Cardiac septum (tissue), 1 donor: ENCODE data around the gene LRRC8C. TPM values are rescaled to one million over a fixed set of nuclear protein-coding genes. Genes with fewer than 3 reads are reported as not detected.
"Not testable (repeated sequence)": the region's sequence is repeated elsewhere in the genome, so short reads cannot be mapped to it uniquely, and the experiment has no call there.

Experiments
- DNase-seq: peaks from one replicate; pipeline ENCODE4 v3.0.0-alpha.2; 2020; ENCODE audit warnings: low spot score
- intact Hi-C: fragments of 100-400 bp; cut with DNase I; formaldehyde crosslinking; loops from one replicate; pipeline ENCODE4 v1.14.0; 2022
- total RNA-seq: library from RNA; stranded (reverse); fragmentation: NEBNext Ultra II Directional; extraction: Animal tissue kit (Norgen Biotek cat#: 25700); gene quantifications from one replicate; pipeline ENCODE4 v1.2.1, GENCODE V29; 2021
- donor health status: DM: no; HTN: no; CAD: no.

LRRC8C gene
- total RNA-seq, 1 donor from 2014 or later: 8.3 TPM

DNA sequence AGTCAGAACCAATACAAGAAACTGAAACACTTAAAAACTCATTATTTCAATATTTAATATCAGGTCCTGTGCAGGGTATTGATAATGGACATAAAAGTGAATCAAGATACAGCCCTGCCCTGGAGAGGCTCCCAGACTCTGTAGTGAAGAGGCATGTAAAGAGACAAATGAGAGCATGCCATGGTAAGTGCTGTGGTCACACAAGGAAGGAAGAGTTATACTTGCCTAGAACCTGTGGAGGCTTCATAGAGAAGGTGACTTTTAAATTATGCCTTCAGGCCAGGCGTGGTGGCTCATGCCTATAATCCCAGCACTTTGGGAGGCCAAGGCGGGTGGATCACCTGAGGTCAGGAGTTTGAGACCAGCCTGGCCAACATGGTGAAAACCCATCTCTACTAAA lies 3.3 kb upstream of the LRRC8C start:
- DNase-seq, intact Hi-C loops: not testable (repeated sequence)

GRCh38 chr1:89630048-89630447 lies 2.9 kb upstream of the LRRC8C start:
- DNase-seq: no peak
- intact Hi-C loops: loop anchor here (5.0 to 10.0 kb wide), 2 partner anchors 92 to 365 kb away; partner anchors contain the start of gene ZNF326

DNA sequence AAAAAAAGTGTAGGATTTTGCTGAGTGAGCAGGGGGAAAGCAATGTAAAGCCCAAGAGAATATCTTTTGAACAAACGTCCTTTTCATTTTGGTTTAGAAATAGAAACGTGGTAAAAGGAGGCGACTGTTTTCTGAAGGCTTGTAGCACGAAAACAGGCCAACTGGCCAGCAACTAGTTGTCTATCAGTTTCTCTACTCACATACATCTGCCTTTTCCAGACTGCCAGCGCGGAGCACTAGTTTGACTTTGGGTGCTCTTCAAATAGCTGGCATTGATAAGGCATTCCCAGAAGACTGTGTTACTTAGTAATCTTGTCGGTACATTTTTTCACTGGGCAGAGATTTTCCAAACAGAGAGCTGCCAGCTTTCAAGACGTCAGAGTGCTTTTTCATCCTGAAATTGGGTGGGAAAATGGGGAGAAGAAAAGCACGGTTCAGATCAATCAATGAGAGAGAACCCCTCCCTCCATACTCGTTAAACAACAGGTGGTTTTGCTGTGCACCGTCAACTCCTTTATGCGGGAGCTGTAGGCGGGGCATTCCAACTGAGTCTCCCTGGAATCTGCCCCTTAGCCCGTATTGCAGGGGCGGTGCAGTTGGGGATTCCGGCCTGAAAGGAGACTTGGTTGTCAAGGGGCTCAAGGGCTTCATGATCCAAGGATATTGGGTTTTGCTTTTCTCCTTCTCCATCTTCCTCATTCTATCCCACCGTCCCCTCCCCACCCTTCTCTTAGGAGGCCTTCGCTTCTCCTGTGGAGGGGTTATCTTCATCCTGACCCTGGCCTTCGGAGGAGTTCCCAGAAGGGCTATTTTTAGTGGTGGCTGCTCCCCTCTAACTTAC lies 884 bp upstream of the LRRC8C start:
- no peak for DNase-seq

GRCh38 chr1:89633248-89633799 lies 404 bp downstream of the LRRC8C start:
- DNase-seq: peak; percentile 85
- intact Hi-C loops: loop anchor here (1.0 to 10.0 kb wide), 3 partner anchors 89 to 361 kb away; partner anchors contain the start of gene ZNF326

More for the DNA sequence above, 884 bp upstream of the LRRC8C start:
- intact Hi-C loops: loop anchor here (5.0 to 10.0 kb wide), 2 partner anchors 90 to 363 kb away; partner anchors contain the start of gene ZNF326

- DNase-seq: no peak
- intact Hi-C loops: loop anchor here (1.0 to 10.0 kb wide), 3 partner anchors 88 to 361 kb away; partner anchors contain the start of gene ZNF326
These were observed 1.1 kb downstream of the LRRC8C start for GRCh38 chr1:89633800-89634625.

DNA sequence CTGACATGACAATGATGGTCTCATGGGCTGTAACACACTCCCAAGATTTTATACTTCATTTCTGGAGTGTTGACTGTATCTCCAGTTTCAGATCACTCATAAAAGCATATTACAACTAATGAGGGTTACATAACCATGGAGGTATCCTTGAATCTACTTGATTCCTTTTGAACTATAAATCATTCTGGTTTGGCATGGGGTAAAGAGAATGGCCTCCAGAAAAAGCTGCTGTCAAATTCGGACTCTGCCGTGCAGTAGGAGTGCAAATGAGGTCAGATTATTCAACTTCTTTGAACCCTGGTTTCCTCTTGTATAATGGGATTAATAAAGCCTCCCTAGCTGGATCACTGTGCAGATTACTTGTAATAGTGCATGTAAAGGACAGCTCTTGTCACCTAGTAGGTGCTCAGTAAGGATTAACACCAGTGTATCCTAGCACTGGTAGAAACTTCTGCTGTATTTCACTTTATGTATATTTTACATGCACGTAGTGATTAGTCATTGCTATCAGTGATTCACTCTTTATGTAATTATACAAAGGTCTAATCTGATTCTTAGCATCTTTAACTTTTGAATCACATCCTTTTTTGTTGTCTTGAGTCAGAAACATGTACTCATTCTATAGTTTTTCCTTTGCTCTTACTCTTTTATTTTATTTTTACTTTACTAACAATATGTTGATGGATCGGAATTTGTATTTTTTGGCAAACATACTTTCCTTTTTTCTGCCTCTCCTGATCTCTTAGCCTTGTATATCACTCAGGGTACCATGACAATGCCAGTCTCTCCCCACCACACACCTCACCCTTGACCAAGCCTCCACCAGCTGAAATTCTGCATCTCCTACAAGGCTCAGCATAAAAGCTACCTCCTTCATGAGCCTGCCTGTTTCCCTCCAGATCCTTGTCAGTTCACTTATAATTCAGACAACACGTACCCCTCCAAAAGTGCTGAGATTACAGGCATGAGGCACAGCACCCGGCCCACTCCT lies 3.2 kb downstream of the LRRC8C start:
- intact Hi-C loops: loop anchor here (5.0 to 10.0 kb wide), 2 partner anchors 56 to 359 kb away; partner anchors contain the start of gene ZNF326
- no peak for DNase-seq

GRCh38 chr1:89637496-89637895 lies 4.6 kb downstream of the LRRC8C start:
- DNase-seq: no peak
- intact Hi-C loops: loop anchor here (5.0 to 10.0 kb wide), 2 partner anchors 55 to 357 kb away; partner anchors contain the start of gene ZNF326

DNA sequence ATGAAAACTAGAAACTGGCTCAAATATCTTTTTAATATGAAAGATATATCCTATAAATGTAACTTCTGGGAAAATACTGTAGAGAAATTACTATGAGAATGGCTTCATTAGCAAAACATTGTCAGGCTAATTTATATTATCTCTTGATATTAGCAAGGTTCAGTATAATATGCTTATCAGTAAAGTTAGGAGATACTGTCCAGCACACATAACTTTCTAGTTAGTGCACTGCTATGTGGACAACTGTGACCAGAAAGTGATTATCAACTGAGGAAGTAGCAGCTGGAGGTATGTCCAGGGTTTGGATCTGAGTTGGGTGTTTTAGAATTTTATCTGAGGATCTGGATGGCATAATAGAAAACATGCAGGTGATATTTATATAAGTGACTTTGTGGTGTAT lies 7.5 kb downstream of the LRRC8C start:
- intact Hi-C loops: no loop called here
- DNase-seq: no peak

- intact Hi-C loops: no loop called here
- DNase-seq: no peak
These were observed 8.9 kb downstream of the LRRC8C start for GRCh38 chr1:89641781-89642180.

DNA sequence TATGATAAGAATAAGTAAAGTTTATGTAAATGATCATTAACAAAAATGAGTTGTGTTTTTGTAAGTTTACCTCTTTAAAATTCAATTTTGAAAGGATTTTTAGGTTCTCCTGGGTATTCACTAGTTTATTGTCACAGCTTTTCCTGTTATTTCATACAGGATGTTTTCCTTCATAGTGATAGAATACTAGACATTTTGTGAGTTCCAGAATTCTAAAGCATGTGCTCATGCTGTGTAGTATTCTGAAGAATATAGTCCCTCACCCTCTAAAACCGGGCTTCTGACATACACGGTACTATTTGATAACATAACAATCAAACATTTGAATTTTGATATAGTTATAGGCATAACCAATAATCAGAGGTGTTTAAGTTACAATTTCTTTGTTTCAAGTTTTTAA lies 10.7 kb downstream of the LRRC8C start:
- no peak for DNase-seq
- intact Hi-C loops: no loop called here

DNA sequence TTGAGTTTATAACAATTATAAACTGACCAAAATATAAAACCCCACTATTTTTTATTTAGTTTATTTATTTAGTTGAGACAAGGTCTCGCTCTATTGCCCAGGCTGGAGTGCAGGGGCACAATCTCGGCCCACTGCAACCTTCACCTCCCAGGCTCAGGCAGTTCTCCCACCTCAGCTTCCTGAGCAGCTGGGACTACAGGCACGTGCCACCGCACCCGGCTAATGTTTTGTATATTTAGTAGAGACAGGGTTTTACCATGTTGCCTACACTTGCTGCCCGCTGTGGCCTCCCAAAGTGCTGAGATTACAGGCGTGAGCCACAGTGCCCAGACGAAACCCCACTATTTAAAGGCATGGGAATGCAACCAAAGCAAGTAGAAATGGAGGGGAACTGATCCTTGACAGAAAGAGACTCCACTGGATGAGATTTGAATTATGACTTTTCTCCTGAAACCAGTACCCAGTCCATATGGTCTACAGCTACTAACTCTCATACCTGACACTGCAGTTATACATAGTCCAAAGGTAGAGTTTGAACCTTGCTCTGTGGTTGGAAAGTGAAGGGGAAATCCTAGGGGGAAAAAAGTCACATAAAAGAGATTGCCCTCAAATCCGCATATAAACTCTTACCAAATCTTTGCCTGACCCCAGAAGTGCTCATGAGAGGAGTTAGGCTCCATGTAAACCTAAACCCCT lies 11.3 kb downstream of the LRRC8C start:
- intact Hi-C loops: no loop called here

GRCh38 chr1:89646259-89646658 lies 13.3 kb downstream of the LRRC8C start:
- no peak for DNase-seq
- intact Hi-C loops: no loop called here

More for the DNA sequence above, 11.3 kb downstream of the LRRC8C start:
- DNase-seq: no peak

DNA sequence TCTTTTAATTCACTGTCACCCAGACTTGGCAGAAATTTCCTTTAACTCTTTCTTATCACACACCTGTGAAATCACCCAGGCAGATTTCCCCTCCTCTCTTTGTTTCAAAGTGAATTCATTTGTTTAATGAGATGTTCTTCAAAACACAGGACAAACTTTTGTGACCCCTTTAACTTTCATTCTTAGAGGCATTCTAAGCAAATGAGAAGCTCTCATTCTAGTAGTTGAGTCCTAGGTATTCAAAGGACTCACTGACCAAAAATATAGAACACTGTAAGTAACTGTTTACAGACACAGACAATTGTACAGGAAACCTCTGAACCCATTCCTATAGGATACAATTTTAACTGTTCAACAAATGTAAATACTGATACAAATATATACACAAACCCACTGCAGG lies 16.9 kb downstream of the LRRC8C start:
- intact Hi-C loops: no loop called here
- DNase-seq: no peak

- DNase-seq: no peak
- intact Hi-C loops: no loop called here
These were observed 19.5 kb downstream of the LRRC8C start for GRCh38 chr1:89652373-89652772.

DNA sequence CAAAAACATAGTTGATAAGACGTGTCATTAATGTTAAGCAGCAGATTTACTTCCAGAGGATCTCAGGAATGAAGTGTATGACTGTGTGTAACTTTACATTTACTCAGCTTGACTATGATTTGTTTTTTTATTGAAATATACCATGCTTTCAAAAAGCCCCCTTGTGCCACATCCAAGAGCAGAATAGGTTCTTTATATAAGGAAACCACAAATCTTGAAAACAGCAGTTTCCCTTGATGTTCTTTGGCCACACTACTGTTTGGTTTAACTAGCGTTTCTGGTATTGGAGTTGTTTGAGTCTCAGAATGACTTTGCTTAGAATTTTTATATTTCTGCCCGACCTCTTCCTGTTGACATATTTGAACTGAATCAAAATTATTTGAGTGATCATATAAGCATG lies 25.0 kb downstream of the LRRC8C start:
- no peak for DNase-seq
- intact Hi-C loops: no loop called here

DNA sequence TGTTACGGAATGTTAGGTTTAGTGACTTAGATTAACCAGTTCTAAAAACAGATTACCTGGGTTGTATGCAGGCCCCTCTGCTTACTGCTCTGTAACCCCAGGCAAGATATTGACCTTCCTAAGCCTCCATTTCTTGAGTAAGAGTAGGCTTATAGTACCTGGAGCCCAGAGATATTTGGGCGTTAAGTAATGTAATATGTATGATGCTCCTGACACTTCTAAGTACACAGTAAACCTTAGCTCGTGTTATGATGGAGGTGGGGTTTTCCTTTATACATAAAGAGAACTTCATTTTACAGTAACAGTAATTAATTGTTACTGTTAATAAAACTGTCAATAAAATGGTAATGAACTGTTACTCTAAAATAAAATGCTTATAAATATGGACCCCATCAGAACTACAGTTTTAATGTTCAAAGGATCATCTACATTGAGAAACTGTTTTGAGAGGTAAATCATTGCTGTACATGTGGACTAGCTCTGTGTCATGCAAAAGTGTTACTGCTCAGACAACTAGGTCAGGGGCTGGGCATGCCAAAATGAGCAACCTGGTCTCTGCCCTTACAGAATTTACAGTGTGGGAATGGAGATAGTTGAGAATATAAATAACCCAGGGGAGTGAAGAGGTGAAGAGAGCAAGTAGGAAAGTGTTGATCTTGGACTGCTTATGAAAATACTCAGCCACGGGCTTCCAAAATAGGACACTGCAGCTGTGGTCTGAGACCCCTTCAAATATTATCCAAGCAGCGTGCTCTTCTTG lies 26.6 kb downstream of the LRRC8C start:
- no peak for DNase-seq
- intact Hi-C loops: no loop called here
